OCI-LY7 (cell line): ENCODE measurements around the gene RNF212. TPM values are rescaled to one million over a fixed set of nuclear protein-coding genes. Genes with fewer than 3 reads are reported as not detected.

Experiments used
- BruUV-seq: library from RNA; stranded (reverse); fragments of 400-500 nt; replicated peaks from 2 replicates; lab custom pipeline; 2021; lab: Mats Ljungman, UMichigan
- CTCF ChIA-PET: fragments of 300-600 bp; sonication (Branson Sonifier 250); formaldehyde crosslinking; loops from one replicate; lab custom pipeline; 2022; ENCODE audit warnings: antibody characterized with exemption; ENCODE audit not compliant: unreplicated experiment; lab: Charles Lee
- POLR2A ChIA-PET: fragments of 300-600 bp; sonication (Branson Sonifier 250); formaldehyde crosslinking; loops from one replicate; lab custom pipeline; 2022; ENCODE audit warnings: antibody characterized with exemption; lab: Charles Lee
- DNase-seq: peaks from one replicate; pipeline ENCODE4 v3.0.0-alpha.2; 2015; ENCODE audit warnings: low spot score
- H2AFZ ChIP-seq: fragments of 200-600 bp; sonication (generic), shearing (Covaris generic); 2 replicates; pipeline ENCODE4 v1.6.1; 2014; ENCODE audit warnings: mild to moderate bottlenecking, antibody characterized with exemption, low read length, moderate library complexity
- H3K27ac ChIP-seq: fragments of 200-600 bp; sonication (generic); 2 replicates; pipeline ENCODE4 v1.5.1; 2014; ENCODE audit warnings: mixed run types, low read depth, mild to moderate bottlenecking, moderate library complexity, low read length, inconsistent platforms; ENCODE audit not compliant: poor library complexity, severe bottlenecking
- H3K36me3 ChIP-seq: fragments of 200-600 bp; sonication (generic); 2 replicates; pipeline ENCODE4 v1.6.1; 2014; ENCODE audit warnings: mild to moderate bottlenecking, antibody characterized with exemption, low read length, moderate library complexity, mixed read lengths; ENCODE audit not compliant: insufficient read depth
- H3K4me1 ChIP-seq: fragments of 200-600 bp; sonication (generic); 2 replicates; pipeline ENCODE4 v1.5.1; 2014; ENCODE audit warnings: mild to moderate bottlenecking, low read length; ENCODE audit not compliant: insufficient read depth, poor library complexity, severe bottlenecking
- H3K4me2 ChIP-seq: fragments of 200-600 bp; sonication (generic); 2 replicates; pipeline ENCODE4 v1.6.1; 2014; ENCODE audit warnings: mild to moderate bottlenecking, low read length
- H3K4me3 ChIP-seq: fragments of 200-600 bp; sonication (generic); 2 replicates; pipeline ENCODE4 v1.5.1; 2014; ENCODE audit warnings: mild to moderate bottlenecking, low read depth, low read length; ENCODE audit not compliant: poor library complexity, severe bottlenecking
- H3K79me2 ChIP-seq: fragments of 200-600 bp; sonication (generic); 2 replicates; pipeline ENCODE4 v1.6.1; 2016; ENCODE audit warnings: low read depth, mild to moderate bottlenecking, low read length, moderate library complexity, mixed read lengths; ENCODE audit not compliant: insufficient read depth
- H3K9me2 ChIP-seq: fragments of 200-600 bp; sonication (generic); 2 replicates; pipeline ENCODE4 v1.6.1; 2016; ENCODE audit warnings: mild to moderate bottlenecking, low read length, mixed read lengths; ENCODE audit not compliant: insufficient read depth
- H3K9me3 ChIP-seq: fragments of 200-600 bp; sonication (generic); 2 replicates; pipeline ENCODE4 v1.6.1; 2014; ENCODE audit warnings: mild to moderate bottlenecking, mixed run types, low read length, mixed read lengths
- H4K20me1 ChIP-seq: fragments of 200-600 bp; sonication (generic); 2 replicates; pipeline ENCODE4 v1.6.1; 2014; ENCODE audit warnings: mild to moderate bottlenecking, antibody characterized with exemption, low read length, moderate library complexity, mixed read lengths; ENCODE audit not compliant: insufficient read depth
- CTCF ChIP-seq: fragments of 200-600 bp; sonication (generic); conservative IDR thresholded peaks from 2 replicates; pipeline ENCODE4 v1.5.1; 2014; ENCODE audit warnings: mild to moderate bottlenecking, antibody characterized with exemption, low read length, moderate library complexity, mixed read lengths
- EZH2phosphoT487 ChIP-seq: fragments of 200-600 bp; sonication (generic); IDR thresholded peaks from 2 replicates; pipeline ENCODE4 v1.6.1; 2018; ENCODE audit warnings: low read depth, borderline replicate concordance, mild to moderate bottlenecking, mixed run types, antibody characterized with exemption, low read length, moderate library complexity, mixed read lengths
- intact Hi-C: fragments of 100-400 bp; cut with micrococcal nuclease; formaldehyde crosslinking; loops from one replicate; pipeline ENCODE4 v1.10.0; 2022; ENCODE audit not compliant: unreplicated experiment
- total RNA-seq, 2 experiments: library from RNA; depleted of rRNA in 1 of 2; stranded (reverse); fragments of >200 nt in 1 of 2; shearing (Covaris generic) in 1 of 2; gene quantifications; 2 replicates each; pipeline ENCODE4 v1.2.3, GENCODE V29; 2014 to 2022

Gene RNF212
- total RNA-seq, 2 experiments from 2014 or later: not detected

GRCh38 chr4:1090465-1091440, 22.6 kb downstream of the RNF212 start:
- no peaks in the 10 kb centered on the region for H3K9me2 ChIP-seq
- ChIA-PET POLR2A (no interaction called here), CTCF (no interaction called here)
- H3K4me2 ChIP-seq: no peak overlapping the region
- no peaks in the 10 kb centered on the region for H3K36me3 ChIP-seq
- no peaks in the 10 kb centered on the region for H3K4me1 ChIP-seq
- H3K79me2 ChIP-seq: no peaks in the 10 kb centered on the region
- TF ChIP-seq EZH2phosphoT487: no peak
- no peak for TF ChIP-seq CTCF
- no peak overlapping the region for H2AFZ ChIP-seq
- intact Hi-C loops: no loop called here
- BruUV-seq: no TSS peak
- no peak overlapping the region for H3K4me3 ChIP-seq
- no peaks in the 10 kb centered on the region for H3K9me3 ChIP-seq
- no peaks in the 10 kb centered on the region for H4K20me1 ChIP-seq
- DNase-seq: no peak
- H3K27ac ChIP-seq: no peak overlapping the region

GRCh38 chr4:1090036-1090435, 23.3 kb downstream of the RNF212 start:
- intact Hi-C loops: no loop called here
- POLR2A ChIA-PET: no interaction called here
- no peak for DNase-seq
- H3K9me3 ChIP-seq: no peaks in the 10 kb centered on the region
- H3K4me3 ChIP-seq: no peak overlapping the region
- TF ChIP-seq EZH2phosphoT487 (no peak), CTCF (no peak)
- no peak overlapping the region for H2AFZ ChIP-seq
- no peak overlapping the region for H3K4me2 ChIP-seq
- no TSS peak for BruUV-seq
- H3K27ac ChIP-seq: no peak overlapping the region
- H3K9me2 ChIP-seq: no peaks in the 10 kb centered on the region
- H3K36me3 ChIP-seq: no peaks in the 10 kb centered on the region
- CTCF ChIA-PET: no interaction called here
- H3K4me1 ChIP-seq: no peaks in the 10 kb centered on the region
- H4K20me1 ChIP-seq: no peaks in the 10 kb centered on the region
- no peaks in the 10 kb centered on the region for H3K79me2 ChIP-seq

- POLR2A ChIA-PET: no interaction called here
- H3K9me3 ChIP-seq: no peaks in the 10 kb centered on the region
Observed at GRCh38 chr4:1087371-1087770, 26.0 kb downstream of the RNF212 start.

More at GRCh38 chr4:1087371-1087770, 26.0 kb downstream of the RNF212 start:
- no peaks in the 10 kb centered on the region for H3K36me3 ChIP-seq
- no peaks in the 10 kb centered on the region for H3K4me1 ChIP-seq
- CTCF ChIA-PET: no interaction called here
- TF ChIP-seq CTCF: no peak
- TF ChIP-seq EZH2phosphoT487: no peak
- H3K79me2 ChIP-seq: no peaks in the 10 kb centered on the region
- no peak overlapping the region for H3K4me2 ChIP-seq
- no peaks in the 10 kb centered on the region for H3K9me2 ChIP-seq
- intact Hi-C loops: no loop called here
- no peak overlapping the region for H3K27ac ChIP-seq
- no peaks in the 10 kb centered on the region for H4K20me1 ChIP-seq
- H2AFZ ChIP-seq: no peak overlapping the region
- BruUV-seq: no TSS peak
- DNase-seq: no peak
- H3K4me3 ChIP-seq: no peak overlapping the region
